GM10266 (cell line): ENCODE results near the gene SLC9A5.

ENCODE experiments used
- DNase-seq: peaks from one replicate; pipeline ENCODE4 v3.0.0; 2012; ENCODE audit errors: extremely low spot score
- TF ChIP-seq, protein P1 (sequence below): IDR thresholded peaks from 2 replicates; pipeline ENCODE4 v1.5.1; 2012; ENCODE audit warnings: mild to moderate bottlenecking, low read depth; ENCODE audit not compliant: control insufficient read depth, insufficient read depth; ENCODE audit errors: missing control alignments

Gene SLC9A5

DNA sequence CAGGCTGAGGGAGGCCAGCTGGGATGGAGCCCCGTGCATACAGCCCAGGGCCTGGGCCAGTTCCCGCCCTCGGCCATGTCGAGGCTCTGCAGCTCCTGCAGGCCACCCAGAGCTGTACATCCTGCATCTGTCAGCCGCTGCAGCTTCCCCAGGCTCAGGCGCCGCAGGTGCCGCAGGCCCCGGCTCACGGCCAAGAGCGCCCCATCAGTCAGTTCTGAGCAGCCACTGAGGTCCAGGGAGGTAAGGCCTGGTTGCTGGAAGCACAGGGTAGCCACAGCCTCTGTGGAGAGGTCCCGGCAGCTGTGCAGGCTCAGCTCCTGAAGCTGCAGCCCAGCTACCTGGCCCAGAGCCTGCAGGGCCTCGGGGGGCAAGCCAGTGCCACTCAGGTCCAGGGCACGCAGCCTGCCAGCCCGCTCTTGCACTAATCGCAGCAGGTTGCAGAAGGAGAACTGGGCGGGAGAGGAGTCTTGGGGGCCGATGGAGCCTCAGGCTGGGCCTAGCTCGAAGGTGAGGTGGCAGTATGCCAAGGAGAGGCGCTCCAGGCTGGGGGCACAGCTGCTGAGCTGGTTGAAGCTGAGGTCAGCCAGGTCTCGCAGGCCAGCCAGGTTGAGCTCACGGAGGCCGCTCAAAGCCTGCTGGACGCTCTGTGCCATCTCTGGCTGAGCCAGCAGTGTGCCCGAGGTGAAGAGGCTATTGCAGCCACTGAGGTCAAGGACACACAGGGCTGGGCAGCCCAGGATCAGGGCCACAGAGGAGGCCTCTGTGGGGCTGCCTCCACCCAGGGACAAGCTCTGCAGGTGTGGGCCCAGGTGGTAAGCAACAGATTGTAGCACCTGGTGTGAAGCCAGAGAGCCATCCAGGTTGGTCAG, 38.5 kb upstream of the SLC9A5 start:
- no peak for DNase-seq
- TF ChIP-seq, protein P1, sequence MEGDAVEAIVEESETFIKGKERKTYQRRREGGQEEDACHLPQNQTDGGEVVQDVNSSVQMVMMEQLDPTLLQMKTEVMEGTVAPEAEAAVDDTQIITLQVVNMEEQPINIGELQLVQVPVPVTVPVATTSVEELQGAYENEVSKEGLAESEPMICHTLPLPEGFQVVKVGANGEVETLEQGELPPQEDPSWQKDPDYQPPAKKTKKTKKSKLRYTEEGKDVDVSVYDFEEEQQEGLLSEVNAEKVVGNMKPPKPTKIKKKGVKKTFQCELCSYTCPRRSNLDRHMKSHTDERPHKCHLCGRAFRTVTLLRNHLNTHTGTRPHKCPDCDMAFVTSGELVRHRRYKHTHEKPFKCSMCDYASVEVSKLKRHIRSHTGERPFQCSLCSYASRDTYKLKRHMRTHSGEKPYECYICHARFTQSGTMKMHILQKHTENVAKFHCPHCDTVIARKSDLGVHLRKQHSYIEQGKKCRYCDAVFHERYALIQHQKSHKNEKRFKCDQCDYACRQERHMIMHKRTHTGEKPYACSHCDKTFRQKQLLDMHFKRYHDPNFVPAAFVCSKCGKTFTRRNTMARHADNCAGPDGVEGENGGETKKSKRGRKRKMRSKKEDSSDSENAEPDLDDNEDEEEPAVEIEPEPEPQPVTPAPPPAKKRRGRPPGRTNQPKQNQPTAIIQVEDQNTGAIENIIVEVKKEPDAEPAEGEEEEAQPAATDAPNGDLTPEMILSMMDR: no peak

DNA sequence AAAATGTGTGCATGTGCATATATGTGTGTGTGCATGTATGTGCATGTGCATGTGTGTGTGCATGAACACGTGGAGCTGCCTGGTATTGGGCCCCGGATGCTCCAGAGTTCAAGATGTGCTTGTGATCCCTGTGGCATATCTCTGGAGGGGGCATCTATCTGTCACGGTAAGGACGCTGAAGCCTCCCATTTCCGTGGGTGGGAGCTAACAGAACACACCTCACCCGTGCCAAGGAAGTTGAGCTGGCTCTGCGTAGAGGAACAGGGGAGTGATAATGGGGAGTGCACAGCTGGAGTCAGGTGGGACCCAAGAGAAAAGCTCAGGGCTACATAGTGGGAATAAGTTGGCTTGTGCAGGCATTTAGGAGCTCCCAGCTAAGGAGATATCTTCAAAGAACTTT, 37.1 kb upstream of the SLC9A5 start:
- no peak for DNase-seq
- TF ChIP-seq, protein P1: no peak

DNA sequence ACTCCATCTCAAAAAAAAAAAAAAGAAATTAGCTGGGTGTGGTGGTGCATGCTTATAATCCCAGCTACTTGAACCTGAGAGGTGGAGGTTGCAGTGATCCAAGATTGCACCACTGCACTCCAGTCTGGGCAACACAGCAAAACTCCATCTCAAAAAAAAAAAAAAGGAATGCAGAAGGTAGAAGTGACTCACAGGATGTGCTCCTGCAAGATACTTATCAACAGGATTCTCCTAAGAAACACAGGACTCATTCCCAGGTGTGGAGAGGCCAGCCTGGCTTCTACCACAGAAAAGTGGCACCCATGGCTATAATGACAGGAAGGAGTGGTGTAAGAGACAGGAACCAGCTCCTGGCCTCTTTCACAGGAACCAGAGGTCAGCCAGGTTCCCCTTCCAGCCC, 36.0 kb upstream of the SLC9A5 start:
- DNase-seq: no peak
- TF ChIP-seq, protein P1: no peak

DNA sequence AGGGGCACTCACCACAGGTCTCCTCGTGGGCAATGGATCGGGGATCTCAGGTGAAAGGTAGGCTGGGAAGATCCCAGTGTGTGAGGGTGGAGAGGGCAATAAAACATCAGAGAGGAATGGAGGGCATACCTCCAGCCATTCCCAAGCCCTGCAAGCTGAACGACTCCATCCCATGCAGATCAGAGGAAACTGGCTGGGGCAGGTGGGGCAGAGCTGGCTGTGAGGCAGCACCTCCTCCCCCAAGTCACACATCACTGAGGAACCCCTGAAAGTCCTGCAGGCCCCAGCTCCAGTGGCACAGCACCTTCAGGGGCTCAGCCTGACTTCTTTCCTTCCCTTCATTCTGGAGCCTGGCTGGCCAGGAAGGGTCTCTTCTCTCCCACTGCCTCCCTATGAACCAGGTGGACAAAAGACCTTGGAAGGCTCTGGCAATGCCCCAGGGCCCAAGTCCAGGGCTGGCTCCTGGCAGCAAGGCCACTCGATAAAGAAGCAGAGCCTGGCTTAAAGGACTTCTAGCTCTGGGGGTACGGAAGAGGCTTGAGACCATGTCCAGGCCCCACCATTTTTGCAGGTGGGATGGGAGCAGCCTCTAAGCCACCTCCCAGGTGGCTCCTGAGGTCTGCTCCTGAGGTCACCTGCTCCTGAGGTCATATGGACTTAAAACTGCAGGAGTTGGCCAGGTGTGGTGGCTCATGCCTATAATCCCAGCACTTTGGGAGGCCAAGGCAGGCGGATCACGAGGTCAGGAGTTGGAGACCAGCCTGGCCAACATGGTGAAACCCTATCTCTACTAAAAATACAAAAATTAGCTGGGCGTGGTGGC, 35.4 kb upstream of the SLC9A5 start:
- TF ChIP-seq, protein P1: no peak
- DNase-seq: no peak

DNA sequence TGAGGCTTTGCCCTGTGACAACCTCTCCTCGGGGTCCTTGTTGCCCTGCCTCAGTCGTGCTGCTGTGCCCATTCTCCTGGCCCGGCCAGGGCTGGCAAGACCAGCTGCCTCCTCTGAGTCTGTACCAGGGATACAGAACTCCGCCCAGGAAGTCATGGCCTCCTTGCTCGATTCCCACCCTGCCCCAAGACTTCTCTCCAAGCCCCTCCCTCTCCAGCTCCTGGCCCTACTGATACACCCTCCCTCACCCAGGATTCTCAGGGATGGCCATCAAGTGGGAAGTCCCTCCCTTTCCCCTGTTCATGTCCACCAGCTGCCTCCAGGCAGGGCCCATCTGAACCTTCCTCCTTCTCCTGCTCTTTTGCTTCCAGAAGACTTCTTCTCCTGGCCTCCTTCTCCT, 33.1 kb upstream of the SLC9A5 start:
- TF ChIP-seq, protein P1: no peak

DNA sequence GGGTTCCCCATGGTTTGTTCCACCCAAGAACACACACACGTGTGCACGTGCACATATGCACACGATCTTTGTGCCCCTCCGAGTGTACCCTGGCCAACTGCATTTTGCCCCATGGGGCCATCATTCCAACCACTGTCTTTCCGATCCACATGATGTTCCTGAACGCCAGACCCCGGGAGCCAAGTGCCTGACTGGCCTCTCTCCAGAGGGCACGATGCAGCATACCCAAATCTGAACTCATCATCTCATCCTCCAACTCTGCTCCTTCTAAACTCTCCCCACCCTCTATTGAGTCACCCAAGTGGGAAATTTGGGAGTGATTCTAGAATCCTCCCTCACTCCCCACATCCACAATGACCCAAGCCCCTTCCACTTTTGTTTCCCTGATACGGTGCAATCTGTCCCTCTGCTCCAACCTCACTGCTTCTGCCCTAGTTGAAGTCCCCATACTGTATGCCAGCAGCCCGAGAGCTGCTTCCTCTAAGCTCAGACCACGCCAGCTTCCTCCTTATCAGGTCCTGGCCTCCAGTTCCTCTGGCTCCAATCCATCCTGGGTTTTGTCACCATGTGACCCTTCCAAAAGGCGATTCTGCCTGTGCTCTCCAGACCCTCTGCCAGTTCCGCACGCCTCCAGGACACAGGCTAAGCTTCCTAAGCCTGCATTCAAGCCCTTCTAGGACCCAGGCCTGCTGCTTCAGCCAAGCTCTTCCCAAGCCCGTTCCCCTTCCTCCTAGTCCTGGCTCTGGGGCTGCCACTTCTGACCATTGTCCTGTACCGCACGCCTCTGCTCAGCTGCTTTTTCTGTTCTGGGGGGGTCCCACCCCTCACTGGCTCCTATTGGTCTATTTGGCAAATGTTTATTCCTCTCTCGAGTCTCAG, 31.9 kb upstream of the SLC9A5 start:
- TF ChIP-seq, protein P1: no peak
- no peak for DNase-seq

More for the DNA sequence above, 33.1 kb upstream of the SLC9A5 start:
- no peak for DNase-seq
